ENCODE data around the gene FIBCD1. TPM values are rescaled to one million over a fixed set of nuclear protein-coding genes. Genes with fewer than 3 reads are reported as not detected.

FIBCD1 gene
- total and polyA plus RNA-seq, 4 donors: 1.2 to 8.2 (median 4.8) TPM

DNA sequence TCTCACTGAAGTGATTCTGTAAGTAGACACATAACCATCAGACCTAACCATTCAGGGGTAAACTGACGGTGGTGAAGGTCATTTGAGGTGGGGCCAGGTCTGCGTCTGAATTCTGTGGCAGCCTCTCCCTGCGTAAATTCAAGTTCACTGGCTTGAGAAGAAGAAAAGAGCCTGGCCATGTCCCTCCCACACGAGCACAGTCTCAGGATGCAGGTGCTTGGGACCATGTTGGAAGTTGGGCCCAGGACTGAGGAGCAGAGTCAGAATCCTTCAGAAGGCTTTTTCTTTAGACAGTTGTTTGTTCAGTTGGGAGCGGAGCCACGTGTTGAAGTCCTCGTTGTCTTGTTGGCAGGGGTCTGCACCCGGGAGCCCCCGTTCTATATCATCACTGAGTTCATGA lies 66.5 kb downstream of the FIBCD1 start:
- Histone ChIP-seq H3K36me3 (ENCODE audit: control insufficient read depth, insufficient read depth, low read length) (peaks cover 41% of the 10 kb centered on the region), H3K9me3 (ENCODE audit: control insufficient read depth, insufficient read depth, low read length) (no peaks in the 10 kb centered on the region), H3K4me3 (ENCODE audit: low read depth, low read length) (no peak overlapping the region), H3K27me3 (ENCODE audit: control insufficient read depth, insufficient read depth, low read length) (no peaks in the 10 kb centered on the region), H3K4me1 (ENCODE audit: control insufficient read depth, insufficient read depth, low read length) (peaks cover 59% of the 10 kb centered on the region), H3K27ac (ENCODE audit: low read depth, low read length) (no peak overlapping the region)
- 58% methylated on average over 7 of the region's 9 CpGs for WGBS (ENCODE audit: insufficient coverage)
- DNase-seq (ENCODE audit: low read depth in 4 of 6, low spot score in 6 of 6): no peak

- peaks cover 38% of the 10 kb centered on the region for H3K36me3 ChIP-seq (ENCODE audit: control insufficient read depth, insufficient read depth, low read length)
- peaks cover 59% of the 10 kb centered on the region for H3K4me1 ChIP-seq (ENCODE audit: control insufficient read depth, insufficient read depth, low read length)
- H3K27ac ChIP-seq (ENCODE audit: low read depth, low read length): no peak overlapping the region
- H3K4me3 ChIP-seq (ENCODE audit: low read depth, low read length): no peak overlapping the region
- no peaks in the 10 kb centered on the region for H3K9me3 ChIP-seq (ENCODE audit: control insufficient read depth, insufficient read depth, low read length)
- no peak for DNase-seq (ENCODE audit: low read depth in 4 of 6, low spot score in 6 of 6)
- 89% methylated on average over 12 of the region's 15 CpGs for WGBS (ENCODE audit: insufficient coverage)
- no peaks in the 10 kb centered on the region for H3K27me3 ChIP-seq (ENCODE audit: control insufficient read depth, insufficient read depth, low read length)
Measured at GRCh38 chr9:130872093-130872492, 67.0 kb downstream of the FIBCD1 start.

DNA sequence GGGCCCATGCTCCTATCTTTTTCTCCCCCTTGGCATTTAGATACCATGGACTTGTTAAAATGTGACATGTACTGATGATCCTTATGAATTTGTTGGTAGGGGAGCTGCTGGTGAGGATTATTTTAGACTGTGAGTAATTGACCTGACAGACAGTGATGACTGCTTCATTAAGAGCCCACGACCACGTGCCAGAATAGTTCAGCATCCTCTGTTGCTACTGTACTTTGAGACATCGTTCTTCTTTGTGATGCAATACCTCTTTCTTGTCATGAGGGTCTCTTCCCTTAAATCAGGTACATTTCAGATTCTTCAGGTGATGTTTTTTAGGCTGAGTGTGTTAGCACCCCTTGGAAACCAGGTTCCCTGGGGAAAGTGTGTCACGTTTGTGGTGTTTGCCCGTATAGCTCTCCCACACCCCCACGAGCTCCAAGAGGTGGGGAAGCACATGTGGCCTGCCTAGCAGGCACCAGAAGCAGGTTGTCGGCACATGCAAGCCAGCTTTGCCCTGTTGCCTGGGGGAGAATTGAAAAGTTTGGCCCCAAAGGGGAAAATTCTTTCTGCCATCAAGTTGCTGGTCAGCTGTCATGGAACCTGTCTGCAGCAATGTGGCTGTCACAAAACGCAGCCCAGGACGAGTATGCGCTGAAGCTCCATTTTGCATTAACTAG lies 67.5 kb downstream of the FIBCD1 start:
- H3K36me3 ChIP-seq (ENCODE audit: control insufficient read depth, insufficient read depth, low read length): peaks cover 38% of the 10 kb centered on the region
- H3K27ac ChIP-seq (ENCODE audit: low read depth, low read length): no peak overlapping the region
- no peaks in the 10 kb centered on the region for H3K27me3 ChIP-seq (ENCODE audit: control insufficient read depth, insufficient read depth, low read length)
- DNase-seq (ENCODE audit: low read depth in 4 of 6, low spot score in 6 of 6): no peak
- WGBS (ENCODE audit: insufficient coverage): 57% methylated on average over 3 of the region's 10 CpGs
- no peaks in the 10 kb centered on the region for H3K9me3 ChIP-seq (ENCODE audit: control insufficient read depth, insufficient read depth, low read length)
- H3K4me1 ChIP-seq (ENCODE audit: control insufficient read depth, insufficient read depth, low read length): peaks cover 59% of the 10 kb centered on the region
- no peak overlapping the region for H3K4me3 ChIP-seq (ENCODE audit: low read depth, low read length)

- DNase-seq (ENCODE audit: low read depth in 4 of 6, low spot score in 6 of 6): peak in 3 of 6 donors; percentile 81 to 91 (median 90)
- peak overlapping the region; percentile 49 for H3K27ac ChIP-seq (ENCODE audit: low read depth, low read length)
Measured at GRCh38 chr9:130870491-130871381, 68.3 kb downstream of the FIBCD1 start.

GRCh38 chr9:130869250-130869649 lies 69.8 kb downstream of the FIBCD1 start:
- DNase-seq (ENCODE audit: low read depth in 4 of 6, low spot score in 6 of 6): peak in 2 of 6 donors; percentile 65 to 75
- WGBS (ENCODE audit: insufficient coverage): 74% methylated on average over 7 of the region's 8 CpGs
- Histone ChIP-seq H3K9me3 (ENCODE audit: control insufficient read depth, insufficient read depth, low read length) (no peaks in the 10 kb centered on the region), H3K36me3 (ENCODE audit: control insufficient read depth, insufficient read depth, low read length) (peaks cover 24% of the 10 kb centered on the region), H3K27me3 (ENCODE audit: control insufficient read depth, insufficient read depth, low read length) (no peaks in the 10 kb centered on the region), H3K4me3 (ENCODE audit: low read depth, low read length) (no peak overlapping the region), H3K4me1 (ENCODE audit: control insufficient read depth, insufficient read depth, low read length) (peaks cover 59% of the 10 kb centered on the region), H3K27ac (ENCODE audit: low read depth, low read length) (no peak overlapping the region)

More at GRCh38 chr9:130870491-130871381, 68.3 kb downstream of the FIBCD1 start:
- Histone ChIP-seq H3K4me1 (ENCODE audit: control insufficient read depth, insufficient read depth, low read length) (peaks cover 59% of the 10 kb centered on the region), H3K27me3 (ENCODE audit: control insufficient read depth, insufficient read depth, low read length) (no peaks in the 10 kb centered on the region), H3K36me3 (ENCODE audit: control insufficient read depth, insufficient read depth, low read length) (peaks cover 35% of the 10 kb centered on the region), H3K9me3 (ENCODE audit: control insufficient read depth, insufficient read depth, low read length) (no peaks in the 10 kb centered on the region), H3K4me3 (ENCODE audit: low read depth, low read length) (no peak overlapping the region)
- WGBS (ENCODE audit: insufficient coverage): 35% methylated on average over 15 of the region's 17 CpGs

- no peak for DNase-seq (ENCODE audit: low read depth in 4 of 6, low spot score in 6 of 6)
- H3K4me3 ChIP-seq (ENCODE audit: low read depth, low read length): no peak overlapping the region
- peaks cover 57% of the 10 kb centered on the region for H3K4me1 ChIP-seq (ENCODE audit: control insufficient read depth, insufficient read depth, low read length)
- H3K9me3 ChIP-seq (ENCODE audit: control insufficient read depth, insufficient read depth, low read length): no peaks in the 10 kb centered on the region
- peaks cover 28% of the 10 kb centered on the region for H3K36me3 ChIP-seq (ENCODE audit: control insufficient read depth, insufficient read depth, low read length)
- no peak overlapping the region for H3K27ac ChIP-seq (ENCODE audit: low read depth, low read length)
- WGBS (ENCODE audit: insufficient coverage): 45% methylated on average over 2 of the region's 3 CpGs
- no peaks in the 10 kb centered on the region for H3K27me3 ChIP-seq (ENCODE audit: control insufficient read depth, insufficient read depth, low read length)
Measured at GRCh38 chr9:130868230-130868629, 70.8 kb downstream of the FIBCD1 start.

GRCh38 chr9:130867556-130867955 lies 71.5 kb downstream of the FIBCD1 start:
- no peaks in the 10 kb centered on the region for H3K27me3 ChIP-seq (ENCODE audit: control insufficient read depth, insufficient read depth, low read length)
- WGBS (ENCODE audit: insufficient coverage): 58% methylated on average over 7 of the region's 9 CpGs
- no peaks in the 10 kb centered on the region for H3K9me3 ChIP-seq (ENCODE audit: control insufficient read depth, insufficient read depth, low read length)
- DNase-seq (ENCODE audit: low read depth in 4 of 6, low spot score in 6 of 6): no peak
- no peak overlapping the region for H3K27ac ChIP-seq (ENCODE audit: low read depth, low read length)
- peaks cover 57% of the 10 kb centered on the region for H3K4me1 ChIP-seq (ENCODE audit: control insufficient read depth, insufficient read depth, low read length)
- H3K36me3 ChIP-seq (ENCODE audit: control insufficient read depth, insufficient read depth, low read length): peaks cover 28% of the 10 kb centered on the region
- no peak overlapping the region for H3K4me3 ChIP-seq (ENCODE audit: low read depth, low read length)

DNA sequence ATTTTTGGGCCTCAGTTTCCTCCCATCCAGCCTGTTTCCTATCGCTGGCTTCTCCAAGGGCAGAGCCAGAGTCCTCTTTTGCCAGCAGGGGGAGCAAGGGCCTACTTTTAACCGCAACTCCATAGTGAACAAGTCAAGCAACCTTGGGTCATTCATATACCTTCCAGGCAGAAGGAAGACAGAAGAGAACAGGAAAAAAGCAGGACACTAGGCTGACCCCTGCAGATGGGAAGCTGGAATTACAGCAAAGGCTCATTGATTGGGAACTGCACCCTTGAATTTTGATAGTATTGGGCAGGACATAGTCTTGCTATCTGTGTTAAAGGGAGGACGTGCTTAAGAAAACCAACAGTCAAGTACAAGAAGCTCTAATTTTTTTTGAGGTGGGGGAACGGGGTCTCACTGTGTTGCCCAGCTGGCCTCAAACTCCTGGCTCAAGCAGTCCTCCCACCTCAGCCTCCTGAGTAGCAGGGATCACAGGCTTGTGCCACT lies 72.5 kb downstream of the FIBCD1 start:
- H3K27me3 ChIP-seq (ENCODE audit: control insufficient read depth, insufficient read depth, low read length): no peaks in the 10 kb centered on the region
- peaks cover 21% of the 10 kb centered on the region for H3K36me3 ChIP-seq (ENCODE audit: control insufficient read depth, insufficient read depth, low read length)
- peaks cover 47% of the 10 kb centered on the region for H3K4me1 ChIP-seq (ENCODE audit: control insufficient read depth, insufficient read depth, low read length)
- DNase-seq (ENCODE audit: low read depth in 4 of 6, low spot score in 6 of 6): peak in 4 of 6 donors; percentile 66 to 96 (median 84)
- 27% methylated on average over 3 of the region's 4 CpGs for WGBS (ENCODE audit: insufficient coverage)
- no peak overlapping the region for H3K4me3 ChIP-seq (ENCODE audit: low read depth, low read length)
- H3K9me3 ChIP-seq (ENCODE audit: control insufficient read depth, insufficient read depth, low read length): no peaks in the 10 kb centered on the region
- H3K27ac ChIP-seq (ENCODE audit: low read depth, low read length): no peak overlapping the region

DNA sequence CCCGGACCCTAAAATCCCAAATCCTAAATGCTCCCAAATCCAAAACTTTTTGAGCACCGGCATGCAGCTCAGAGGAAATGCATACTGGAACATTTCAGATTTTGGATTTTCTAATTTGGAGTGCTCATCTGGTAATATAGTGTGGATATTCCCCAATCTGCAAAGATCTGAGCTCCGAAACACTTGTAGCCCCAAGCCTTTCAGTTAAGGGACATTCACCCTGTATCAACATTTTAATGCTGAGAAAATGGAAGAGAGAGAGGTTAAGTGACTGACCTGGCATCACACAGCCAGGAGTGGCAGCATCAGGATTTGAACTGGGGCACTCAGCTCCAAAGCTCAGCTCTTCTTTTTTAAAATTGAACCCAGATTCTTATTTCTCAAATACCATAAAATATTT lies 73.1 kb downstream of the FIBCD1 start:
- no peaks in the 10 kb centered on the region for H3K9me3 ChIP-seq (ENCODE audit: control insufficient read depth, insufficient read depth, low read length)
- no peak for DNase-seq (ENCODE audit: low read depth in 4 of 6, low spot score in 6 of 6)
- H3K36me3 ChIP-seq (ENCODE audit: control insufficient read depth, insufficient read depth, low read length): peaks cover 22% of the 10 kb centered on the region
- WGBS (ENCODE audit: insufficient coverage): no CpG with 5 or more reads among the region's 3 CpGs
- no peaks in the 10 kb centered on the region for H3K27me3 ChIP-seq (ENCODE audit: control insufficient read depth, insufficient read depth, low read length)
- peaks cover 42% of the 10 kb centered on the region for H3K4me1 ChIP-seq (ENCODE audit: control insufficient read depth, insufficient read depth, low read length)
- H3K4me3 ChIP-seq (ENCODE audit: low read depth, low read length): no peak overlapping the region
- H3K27ac ChIP-seq (ENCODE audit: low read depth, low read length): no peak overlapping the region

Data from spinal cord (tissue), 10 donors.